ENCODE measurements around the gene ZNF415. TPM values are rescaled to one million over a fixed set of nuclear protein-coding genes. Genes with fewer than 3 reads are reported as not detected.

The ZNF415 gene
- polyA plus RNA-seq, 1 donor (not counting 4 experiments of a cell fraction or from before 2014, with no cell fraction given) = 5.2 TPM

DNA sequence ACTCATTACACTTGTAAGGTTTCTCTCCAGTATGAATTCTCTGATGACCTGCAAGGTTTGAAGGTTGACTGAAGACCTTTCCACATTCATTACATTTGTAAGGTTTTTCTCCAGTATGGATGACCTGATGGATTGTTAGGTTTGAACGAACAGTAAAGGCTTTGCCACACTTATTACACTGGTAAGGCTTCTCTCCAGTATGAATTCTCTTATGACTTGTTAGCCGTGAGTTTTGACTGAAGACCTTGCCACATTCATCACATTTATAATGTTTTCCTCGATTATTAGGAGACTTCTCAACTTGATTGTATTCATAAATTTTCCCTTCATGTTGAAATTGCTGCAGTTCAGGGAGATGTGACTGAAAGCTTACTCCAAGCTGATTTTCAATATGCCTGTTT lies 33.0 kb upstream of the ZNF415 start:
- no peaks in the 10 kb centered on the region for H3K79me2 ChIP-seq (ENCODE audit: control insufficient read depth, insufficient read depth, low read length)
- no peak overlapping the region for H3K9ac ChIP-seq (ENCODE audit: control insufficient read depth, extremely low read depth, insufficient read depth, low read length)
- no peak overlapping the region for H3K4me3 ChIP-seq (ENCODE audit: control insufficient read depth in 2 of 3, extremely low read depth in 1 of 3, insufficient read depth in 2 of 3, low read depth in 1 of 3, low read length in 3 of 3)
- H3K36me3 ChIP-seq (ENCODE audit: control insufficient read depth in 2 of 2, extremely low read depth in 1 of 2, insufficient read depth in 2 of 2, low read length in 2 of 2) = peaks cover 0 to 2% of the 10 kb centered on the region in 2 experiments
- dilution Hi-C loops (cut with MboI; ENCODE audit: extremely low pct_ligation_motif_present, low sequenced_read_pairs) = no loop called here
- FAIRE-seq (no peak), DNase-seq (ENCODE audit: low read depth, low spot score) (no peak)
- no peaks in the 10 kb centered on the region for H3K4me1 ChIP-seq (ENCODE audit: control insufficient read depth, extremely low read depth, insufficient read depth, low read length)
- no peak overlapping the region for H3K27ac ChIP-seq (ENCODE audit: control insufficient read depth, insufficient read depth, low read length)
- no peaks in the 10 kb centered on the region for H3K27me3 ChIP-seq (ENCODE audit: control insufficient read depth, extremely low read depth, insufficient read depth, low read length)
- TF ChIP-seq CTCF (optimal IDR thresholded peaks at IDR 0.05 in 1 of 3, IDR thresholded peaks at IDR 0.05 in 1 of 3, conservative IDR thresholded peaks at IDR 0.05 in 1 of 3; ENCODE audit: extremely low read depth in 1 of 3, insufficient read depth in 2 of 3, low read length in 3 of 3) (no peak), EZH2 (IDR thresholded peaks at IDR 0.05; ENCODE audit: low read length) (no peak)
- peaks cover 7% of the 10 kb centered on the region for H3K9me3 ChIP-seq (ENCODE audit: control insufficient read depth, low read depth, low read length)
- H4K20me1 ChIP-seq (ENCODE audit: control insufficient read depth, extremely low read depth, insufficient read depth, low read length) = no peaks in the 10 kb centered on the region
- no peaks in the 10 kb centered on the region for H3K9me1 ChIP-seq (ENCODE audit: control insufficient read depth, extremely low read depth, insufficient read depth, low read length)
- H3K4me2 ChIP-seq (ENCODE audit: control insufficient read depth, extremely low read depth, insufficient read depth, low read depth, low read length) = no peak overlapping the region
- H2AFZ ChIP-seq (ENCODE audit: control insufficient read depth, low read length) = no peak overlapping the region

DNA sequence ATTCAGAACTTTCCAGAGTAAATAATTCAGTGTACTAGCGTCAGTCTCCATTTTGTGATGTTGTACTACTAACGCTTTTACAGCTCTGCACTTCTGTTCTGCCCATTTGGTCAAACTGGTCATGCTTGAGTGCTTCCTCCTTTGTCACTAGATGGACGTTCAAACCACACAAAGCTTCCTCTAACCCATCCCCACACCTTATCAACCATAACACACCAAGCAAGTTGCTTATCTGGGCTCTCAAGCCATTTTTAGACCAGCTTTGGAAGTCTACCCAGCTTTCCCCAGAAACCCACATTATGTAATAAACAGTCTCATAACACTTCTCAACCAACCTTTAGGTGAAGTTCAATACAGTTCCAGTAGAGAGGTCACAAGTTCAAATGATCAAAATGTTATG lies 28.4 kb upstream of the ZNF415 start:
- no peaks in the 10 kb centered on the region for H3K4me1 ChIP-seq (ENCODE audit: control insufficient read depth, extremely low read depth, insufficient read depth, low read length)
- H4K20me1 ChIP-seq (ENCODE audit: control insufficient read depth, extremely low read depth, insufficient read depth, low read length) = no peaks in the 10 kb centered on the region
- H3K36me3 ChIP-seq (ENCODE audit: control insufficient read depth in 2 of 2, extremely low read depth in 1 of 2, insufficient read depth in 2 of 2, low read length in 2 of 2) = peaks cover 0 to 2% of the 10 kb centered on the region in 2 experiments
- dilution Hi-C loops (cut with MboI; ENCODE audit: extremely low pct_ligation_motif_present, low sequenced_read_pairs) = no loop called here
- H3K27ac ChIP-seq (ENCODE audit: control insufficient read depth, insufficient read depth, low read length) = no peak overlapping the region
- H3K9me3 ChIP-seq (ENCODE audit: control insufficient read depth, low read depth, low read length) = peaks cover 7% of the 10 kb centered on the region
- H3K4me3 ChIP-seq (ENCODE audit: control insufficient read depth in 2 of 3, extremely low read depth in 1 of 3, insufficient read depth in 2 of 3, low read depth in 1 of 3, low read length in 3 of 3) = no peak overlapping the region
- DNase-seq (ENCODE audit: low read depth, low spot score) = no peak
- no peaks in the 10 kb centered on the region for H3K27me3 ChIP-seq (ENCODE audit: control insufficient read depth, extremely low read depth, insufficient read depth, low read length)
- no peak overlapping the region for H2AFZ ChIP-seq (ENCODE audit: control insufficient read depth, low read length)
- TF ChIP-seq CTCF (optimal IDR thresholded peaks at IDR 0.05 in 1 of 3, IDR thresholded peaks at IDR 0.05 in 1 of 3, conservative IDR thresholded peaks at IDR 0.05 in 1 of 3; ENCODE audit: extremely low read depth in 1 of 3, insufficient read depth in 2 of 3, low read length in 3 of 3) (no peak), EZH2 (IDR thresholded peaks at IDR 0.05; ENCODE audit: low read length) (no peak)
- H3K9me1 ChIP-seq (ENCODE audit: control insufficient read depth, extremely low read depth, insufficient read depth, low read length) = no peaks in the 10 kb centered on the region
- H3K79me2 ChIP-seq (ENCODE audit: control insufficient read depth, insufficient read depth, low read length) = no peaks in the 10 kb centered on the region
- no peak for FAIRE-seq
- H3K9ac ChIP-seq (ENCODE audit: control insufficient read depth, extremely low read depth, insufficient read depth, low read length) = no peak overlapping the region
- no peak overlapping the region for H3K4me2 ChIP-seq (ENCODE audit: control insufficient read depth, extremely low read depth, insufficient read depth, low read depth, low read length)
